ENCODE data around the gene BAZ2B. TPM values are rescaled to one million over a fixed set of nuclear protein-coding genes. Genes with fewer than 3 reads are reported as not detected.

BAZ2B gene
- total RNA-seq, result 10 to 100 TPM; 30.7 to 39.3 TPM
- total RNA-seq, result 44.0 to 69.7 reads per million in 2 donors

- Mint-ChIP-seq H3K36me3 (ENCODE audit: low read depth) (peaks cover 2% of the 10 kb centered on the region), H3K27ac (peak within 1 kb of the TSS; percentile 68)
- no peak for DNase-seq
These were observed at the start of gene BAZ2B for GRCh38 chr2:159616286-159616701. TSS of gene BAZ2B (minus strand) at chr2:159616548. CDS start at chr2:159478719, 137,829 bp downstream.

GRCh38 chr2:159661286-159661685 is 44.9 kb upstream of the BAZ2B start:
- H3K9me3 ChIP-seq (ENCODE audit: control insufficient read depth, low read length, poor library complexity, severe bottlenecking), result no peaks in the 10 kb centered on the region
- no peaks in the 10 kb centered on the region for H3K36me3 Mint-ChIP-seq (ENCODE audit: low read depth)
- no peaks in the 10 kb centered on the region for H3K4me1 Mint-ChIP-seq
- no peaks in the 10 kb centered on the region for H3K27me3 Mint-ChIP-seq
- DNase-seq, result no peak
- H3K27ac Mint-ChIP-seq, result no peak overlapping the region
- H3K4me3 Mint-ChIP-seq, result no peak overlapping the region
- ATAC-seq, result no peak

More at GRCh38 chr2:159616286-159616701, at the start of gene BAZ2B:
- Mint-ChIP-seq H3K4me3 (peak within 1 kb of the TSS; percentile 93), H3K4me1 (peaks cover 12% of the 10 kb centered on the region), H3K27me3 (peaks cover 27% of the 10 kb centered on the region)
- no peaks in the 10 kb centered on the region for H3K9me3 ChIP-seq (ENCODE audit: control insufficient read depth, low read length, poor library complexity, severe bottlenecking)
- ATAC-seq, result peak; percentile 40

GRCh38 chr2:159658881-159659873 is 42.8 kb upstream of the BAZ2B start:
- DNase-seq, result no peak
- no peak for ATAC-seq
- H3K9me3 ChIP-seq (ENCODE audit: control insufficient read depth, low read length, poor library complexity, severe bottlenecking), result no peaks in the 10 kb centered on the region
- no peaks in the 10 kb centered on the region for H3K27me3 Mint-ChIP-seq
- no peak overlapping the region for H3K4me3 Mint-ChIP-seq
- H3K27ac Mint-ChIP-seq, result no peak overlapping the region
- H3K36me3 Mint-ChIP-seq (ENCODE audit: low read depth), result no peaks in the 10 kb centered on the region
- H3K4me1 Mint-ChIP-seq, result no peaks in the 10 kb centered on the region

GRCh38 chr2:159653962-159654361 is 37.6 kb upstream of the BAZ2B start:
- no peak for DNase-seq
- H3K4me3 Mint-ChIP-seq, result no peak overlapping the region
- no peak for ATAC-seq
- no peaks in the 10 kb centered on the region for H3K9me3 ChIP-seq (ENCODE audit: control insufficient read depth, low read length, poor library complexity, severe bottlenecking)
- H3K36me3 Mint-ChIP-seq (ENCODE audit: low read depth), result peaks cover 4% of the 10 kb centered on the region
- H3K4me1 Mint-ChIP-seq, result no peaks in the 10 kb centered on the region
- no peak overlapping the region for H3K27ac Mint-ChIP-seq
- H3K27me3 Mint-ChIP-seq, result no peaks in the 10 kb centered on the region

- ATAC-seq, result no peak
- Mint-ChIP-seq H3K36me3 (ENCODE audit: low read depth) (peaks cover 4% of the 10 kb centered on the region), H3K27me3 (no peaks in the 10 kb centered on the region)
These were observed 35.5 kb upstream of the BAZ2B start for GRCh38 chr2:159651884-159652283.

GRCh38 chr2:159650574-159650973 is 34.2 kb upstream of the BAZ2B start:
- H3K27ac Mint-ChIP-seq, result no peak overlapping the region
- DNase-seq, result no peak
- H3K36me3 Mint-ChIP-seq (ENCODE audit: low read depth), result peaks cover 4% of the 10 kb centered on the region
- H3K27me3 Mint-ChIP-seq, result no peaks in the 10 kb centered on the region
- no peak for ATAC-seq
- H3K4me3 Mint-ChIP-seq, result no peak overlapping the region
- H3K9me3 ChIP-seq (ENCODE audit: control insufficient read depth, low read length, poor library complexity, severe bottlenecking), result peaks cover 2% of the 10 kb centered on the region
- no peaks in the 10 kb centered on the region for H3K4me1 Mint-ChIP-seq

More at GRCh38 chr2:159651884-159652283, 35.5 kb upstream of the BAZ2B start:
- no peak overlapping the region for H3K27ac Mint-ChIP-seq
- H3K4me3 Mint-ChIP-seq, result no peak overlapping the region
- H3K9me3 ChIP-seq (ENCODE audit: control insufficient read depth, low read length, poor library complexity, severe bottlenecking), result no peaks in the 10 kb centered on the region
- no peaks in the 10 kb centered on the region for H3K4me1 Mint-ChIP-seq
- no peak for DNase-seq

- H3K4me1 Mint-ChIP-seq, result no peaks in the 10 kb centered on the region
- H3K9me3 ChIP-seq (ENCODE audit: control insufficient read depth, low read length, poor library complexity, severe bottlenecking), result peaks cover 2% of the 10 kb centered on the region
- no peaks in the 10 kb centered on the region for H3K27me3 Mint-ChIP-seq
- no peak overlapping the region for H3K4me3 Mint-ChIP-seq
- peaks cover 4% of the 10 kb centered on the region for H3K36me3 Mint-ChIP-seq (ENCODE audit: low read depth)
- DNase-seq (no peak), ATAC-seq (no peak)
- no peak overlapping the region for H3K27ac Mint-ChIP-seq
These were observed 32.3 kb upstream of the BAZ2B start for GRCh38 chr2:159648643-159649042.

- DNase-seq, result no peak
- Mint-ChIP-seq H3K27me3 (no peaks in the 10 kb centered on the region), H3K4me3 (no peak overlapping the region), H3K4me1 (no peaks in the 10 kb centered on the region), H3K27ac (no peak overlapping the region), H3K36me3 (ENCODE audit: low read depth) (peaks cover 4% of the 10 kb centered on the region)
- ATAC-seq, result no peak
- H3K9me3 ChIP-seq (ENCODE audit: control insufficient read depth, low read length, poor library complexity, severe bottlenecking), result peaks cover 2% of the 10 kb centered on the region
These were observed 31.3 kb upstream of the BAZ2B start for GRCh38 chr2:159647667-159648066.

- Mint-ChIP-seq H3K36me3 (ENCODE audit: low read depth) (peaks cover 2% of the 10 kb centered on the region), H3K4me1 (peaks cover 2% of the 10 kb centered on the region), H3K27me3 (no peaks in the 10 kb centered on the region), H3K4me3 (no peak overlapping the region), H3K27ac (no peak overlapping the region)
- no peak for DNase-seq
- no peak for ATAC-seq
- H3K9me3 ChIP-seq (ENCODE audit: control insufficient read depth, low read length, poor library complexity, severe bottlenecking), result no peaks in the 10 kb centered on the region
These were observed 23.8 kb upstream of the BAZ2B start for GRCh38 chr2:159640176-159640575.

- ATAC-seq, result no peak
- no peak for DNase-seq
- H3K4me1 Mint-ChIP-seq, result peaks cover 2% of the 10 kb centered on the region
- peaks cover 2% of the 10 kb centered on the region for H3K36me3 Mint-ChIP-seq (ENCODE audit: low read depth)
- H3K27ac Mint-ChIP-seq, result no peak overlapping the region
- no peak overlapping the region for H3K4me3 Mint-ChIP-seq
- no peaks in the 10 kb centered on the region for H3K27me3 Mint-ChIP-seq
- no peaks in the 10 kb centered on the region for H3K9me3 ChIP-seq (ENCODE audit: control insufficient read depth, low read length, poor library complexity, severe bottlenecking)
These were observed 23.4 kb upstream of the BAZ2B start for GRCh38 chr2:159639712-159640111.

- Mint-ChIP-seq H3K27ac (no peak overlapping the region), H3K4me3 (no peak overlapping the region), H3K4me1 (peaks cover 2% of the 10 kb centered on the region), H3K36me3 (ENCODE audit: low read depth) (peaks cover 2% of the 10 kb centered on the region), H3K27me3 (no peaks in the 10 kb centered on the region)
- H3K9me3 ChIP-seq (ENCODE audit: control insufficient read depth, low read length, poor library complexity, severe bottlenecking), result no peaks in the 10 kb centered on the region
- DNase-seq (no peak), ATAC-seq (no peak)
These were observed 22.7 kb upstream of the BAZ2B start for GRCh38 chr2:159639071-159639470.

GRCh38 chr2:159637988-159638501 is 21.7 kb upstream of the BAZ2B start:
- H3K36me3 Mint-ChIP-seq (ENCODE audit: low read depth), result peaks cover 2% of the 10 kb centered on the region
- ATAC-seq (no peak), DNase-seq (no peak)
- no peak overlapping the region for H3K4me3 Mint-ChIP-seq
- no peak overlapping the region for H3K27ac Mint-ChIP-seq
- H3K27me3 Mint-ChIP-seq, result no peaks in the 10 kb centered on the region
- no peaks in the 10 kb centered on the region for H3K9me3 ChIP-seq (ENCODE audit: control insufficient read depth, low read length, poor library complexity, severe bottlenecking)
- H3K4me1 Mint-ChIP-seq, result peaks cover 2% of the 10 kb centered on the region

- H3K36me3 Mint-ChIP-seq (ENCODE audit: low read depth), result peaks cover 2% of the 10 kb centered on the region
- ATAC-seq, result no peak
- no peaks in the 10 kb centered on the region for H3K27me3 Mint-ChIP-seq
- H3K4me3 Mint-ChIP-seq, result no peak overlapping the region
- no peak overlapping the region for H3K27ac Mint-ChIP-seq
- no peak for DNase-seq
- H3K4me1 Mint-ChIP-seq, result peaks cover 2% of the 10 kb centered on the region
- H3K9me3 ChIP-seq (ENCODE audit: control insufficient read depth, low read length, poor library complexity, severe bottlenecking), result no peaks in the 10 kb centered on the region
These were observed 20.9 kb upstream of the BAZ2B start for GRCh38 chr2:159637240-159637639.

Measured in T-helper 17 cell (primary cell).